GM10248 (cell line): ENCODE data around the gene STAM2.

Experiments used
- CTCF ChIA-PET: fragments of 300-600 bp; sonication (Branson Sonifier 250); formaldehyde crosslinking; extraction: SDS; loops from one replicate; lab custom pipeline; 2021; ENCODE audit warnings: antibody characterized with exemption; lab: Yijun Ruan, JAX
- POLR2A ChIA-PET: fragments of 350-650 bp; sonication (Branson Sonifier 250); formaldehyde crosslinking; extraction: SDS; loops from one replicate; lab custom pipeline; 2020; ENCODE audit warnings: antibody characterized with exemption; lab: Yijun Ruan, JAX
- DNase-seq: peaks from one replicate; pipeline ENCODE4 v3.0.0; 2012; ENCODE audit errors: extremely low spot score
- TF ChIP-seq, protein P1 (sequence below): IDR thresholded peaks from 2 replicates; pipeline ENCODE4 v1.5.1; 2012; ENCODE audit warnings: mild to moderate bottlenecking, low read depth; ENCODE audit errors: extremely low read depth, missing control alignments, control extremely low read depth

The STAM2 gene

DNA sequence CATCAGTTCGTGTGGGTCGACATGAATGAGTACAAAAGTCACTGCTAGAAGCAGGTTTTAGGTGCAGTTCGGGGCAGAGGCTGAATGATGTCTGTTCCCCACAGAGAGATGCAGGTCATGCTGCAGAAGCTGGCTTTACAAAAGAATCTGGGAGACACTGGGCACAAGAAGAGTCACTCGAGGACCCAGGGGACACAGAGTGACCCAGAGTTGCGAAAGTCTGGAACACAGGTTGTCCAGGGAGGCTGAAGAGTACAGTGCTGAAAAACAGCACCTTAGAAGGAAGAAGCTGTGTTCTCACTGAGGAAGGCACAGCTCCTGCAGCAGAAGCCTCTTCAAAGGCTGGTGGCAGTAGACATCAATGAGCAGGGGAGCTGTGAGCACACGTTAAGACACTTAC lies 91.5 kb downstream of the STAM2 start:
- CTCF ChIA-PET, result interaction anchor here (0.9 to 1.5 kb wide), 4 partner anchors 16 to 58 kb away, joined by 3 to 5 read pairs (median 4); no protein-coding TSS in a partner anchor

DNA sequence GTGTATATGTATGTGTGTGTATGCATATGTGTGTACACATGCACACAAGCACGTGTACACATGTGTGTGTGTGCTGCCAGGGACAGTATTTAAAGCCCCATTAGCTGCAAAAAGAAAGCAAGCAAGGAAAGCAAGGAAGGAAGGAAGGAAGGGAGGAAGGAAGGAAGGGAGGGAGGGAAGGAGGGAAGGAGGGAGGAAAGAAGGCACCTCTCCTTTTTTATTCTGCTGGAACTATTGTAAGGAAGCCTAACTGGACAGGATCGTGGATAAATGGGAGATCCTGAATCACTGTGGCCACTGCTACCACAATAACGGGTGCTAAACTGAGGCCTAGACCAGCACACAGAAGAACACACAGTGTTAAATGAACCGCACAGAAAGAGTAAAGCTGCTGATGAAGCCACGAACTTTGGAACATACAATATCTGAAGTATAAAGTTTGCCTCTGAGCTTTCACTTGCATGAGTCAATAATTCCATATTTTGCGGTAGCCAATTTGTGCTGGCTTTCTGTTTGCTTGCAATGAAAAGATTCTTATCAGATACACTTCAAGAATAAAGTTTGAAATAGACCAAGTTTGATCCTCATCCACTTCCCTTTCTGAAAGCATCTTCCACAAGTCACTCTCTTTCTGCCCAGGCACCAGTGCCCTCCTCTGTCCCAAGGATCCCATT lies 92.2 kb downstream of the STAM2 start:
- CTCF ChIA-PET, result interaction anchor here (0.9 to 1.5 kb wide), 4 partner anchors 17 to 57 kb away, joined by 3 to 4 read pairs (median 3); no protein-coding TSS in a partner anchor
- DNase-seq, result no peak
- POLR2A ChIA-PET, result no interaction called here
- TF ChIP-seq, protein P1, sequence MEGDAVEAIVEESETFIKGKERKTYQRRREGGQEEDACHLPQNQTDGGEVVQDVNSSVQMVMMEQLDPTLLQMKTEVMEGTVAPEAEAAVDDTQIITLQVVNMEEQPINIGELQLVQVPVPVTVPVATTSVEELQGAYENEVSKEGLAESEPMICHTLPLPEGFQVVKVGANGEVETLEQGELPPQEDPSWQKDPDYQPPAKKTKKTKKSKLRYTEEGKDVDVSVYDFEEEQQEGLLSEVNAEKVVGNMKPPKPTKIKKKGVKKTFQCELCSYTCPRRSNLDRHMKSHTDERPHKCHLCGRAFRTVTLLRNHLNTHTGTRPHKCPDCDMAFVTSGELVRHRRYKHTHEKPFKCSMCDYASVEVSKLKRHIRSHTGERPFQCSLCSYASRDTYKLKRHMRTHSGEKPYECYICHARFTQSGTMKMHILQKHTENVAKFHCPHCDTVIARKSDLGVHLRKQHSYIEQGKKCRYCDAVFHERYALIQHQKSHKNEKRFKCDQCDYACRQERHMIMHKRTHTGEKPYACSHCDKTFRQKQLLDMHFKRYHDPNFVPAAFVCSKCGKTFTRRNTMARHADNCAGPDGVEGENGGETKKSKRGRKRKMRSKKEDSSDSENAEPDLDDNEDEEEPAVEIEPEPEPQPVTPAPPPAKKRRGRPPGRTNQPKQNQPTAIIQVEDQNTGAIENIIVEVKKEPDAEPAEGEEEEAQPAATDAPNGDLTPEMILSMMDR, result no peak

More for the DNA sequence above, 91.5 kb downstream of the STAM2 start:
- TF ChIP-seq, protein P1, result no peak
- POLR2A ChIA-PET, result no interaction called here
- DNase-seq, result no peak

DNA sequence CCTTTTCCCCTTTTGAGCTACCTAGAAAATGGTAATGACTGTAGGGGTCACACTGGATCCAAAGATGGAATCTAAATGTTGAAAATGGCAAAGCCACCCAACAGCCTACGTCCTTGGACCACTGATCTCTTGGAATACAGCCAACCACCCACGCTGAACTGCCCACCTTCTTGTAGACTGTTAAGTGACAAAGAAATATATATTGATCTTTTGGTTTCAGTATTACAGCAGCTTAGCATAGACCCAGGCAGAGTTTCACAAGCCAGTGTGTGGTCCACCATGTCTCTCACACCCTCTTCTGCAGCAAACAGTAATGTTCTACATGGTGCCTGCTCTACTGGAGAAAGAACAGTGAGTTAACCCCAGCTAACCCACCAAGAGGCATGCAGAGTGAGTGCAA lies 96.9 kb downstream of the STAM2 start:
- TF ChIP-seq, protein P1, result no peak
- CTCF ChIA-PET, result interaction anchor here (0.8 to 1.7 kb wide), 6 partner anchors 8 to 549 kb away, joined by 3 to 7 read pairs (median 4); no protein-coding TSS in a partner anchor
- DNase-seq, result no peak
- POLR2A ChIA-PET, result no interaction called here

DNA sequence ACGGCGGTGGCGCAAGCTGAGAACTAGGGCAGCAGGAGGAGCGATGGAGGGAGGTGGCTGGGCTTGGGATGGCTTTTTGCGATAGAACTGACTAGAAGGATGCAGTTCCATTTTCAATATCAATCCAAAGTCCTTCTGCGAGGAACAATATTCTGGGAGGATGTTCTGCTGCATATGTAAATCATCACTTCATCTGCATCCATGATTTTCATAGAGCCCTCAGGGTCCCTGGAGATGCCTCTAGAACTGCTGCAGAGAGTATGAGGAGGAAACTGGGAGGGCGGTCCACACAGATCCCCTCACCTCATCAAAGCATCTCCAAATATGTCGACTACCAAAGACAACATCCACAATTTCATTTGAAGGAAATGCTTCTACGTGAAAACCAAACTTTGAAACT lies 97.5 kb downstream of the STAM2 start:
- DNase-seq, result no peak
- ChIA-PET CTCF (interaction anchor here (0.8 to 1.7 kb wide), 6 partner anchors 9 to 550 kb away, joined by 3 to 7 read pairs (median 4); no protein-coding TSS in a partner anchor), POLR2A (no interaction called here)
- TF ChIP-seq, protein P1, result no peak

DNA sequence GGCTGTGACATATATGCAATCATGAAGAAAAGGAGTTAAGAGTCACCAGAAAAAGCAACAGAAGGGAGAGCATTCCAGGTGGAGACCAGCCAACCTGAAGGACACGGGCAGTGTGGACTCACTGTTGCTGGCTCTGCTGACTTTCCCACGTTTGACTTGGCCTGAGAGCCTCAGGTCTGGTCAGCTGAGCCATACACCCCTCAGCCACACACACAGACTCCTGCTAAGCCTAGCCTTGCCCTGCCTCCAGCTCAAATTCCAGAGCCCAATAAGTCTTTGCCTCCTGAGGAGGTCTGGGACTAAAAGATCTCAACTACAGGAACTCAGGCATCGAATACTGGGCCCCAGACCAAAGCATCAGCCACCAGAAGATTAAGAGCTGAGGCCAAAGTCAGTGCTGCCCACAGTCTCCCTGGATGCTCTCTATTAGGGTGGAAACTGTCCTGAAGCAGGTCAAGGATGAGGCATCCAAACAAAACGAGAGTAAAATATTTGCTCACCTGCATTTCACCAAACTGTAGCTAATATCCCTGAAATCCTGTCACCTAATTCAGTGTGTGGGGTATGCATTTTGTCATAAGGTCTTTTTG lies 100.0 kb downstream of the STAM2 start:
- POLR2A ChIA-PET, result interaction anchor here (0.5 to 0.6 kb wide), 3 partner anchors 35 to 102 kb away, joined by 3 to 4 read pairs (median 4); no protein-coding TSS in a partner anchor
- CTCF ChIA-PET, result interaction anchor here (0.9 to 2.5 kb wide), 10 partner anchors 12 to 100 kb away, joined by 3 to 12 read pairs (median 4); partner anchors contain the start of gene STAM2
- DNase-seq, result no peak
- TF ChIP-seq, protein P1, result no peak

DNA sequence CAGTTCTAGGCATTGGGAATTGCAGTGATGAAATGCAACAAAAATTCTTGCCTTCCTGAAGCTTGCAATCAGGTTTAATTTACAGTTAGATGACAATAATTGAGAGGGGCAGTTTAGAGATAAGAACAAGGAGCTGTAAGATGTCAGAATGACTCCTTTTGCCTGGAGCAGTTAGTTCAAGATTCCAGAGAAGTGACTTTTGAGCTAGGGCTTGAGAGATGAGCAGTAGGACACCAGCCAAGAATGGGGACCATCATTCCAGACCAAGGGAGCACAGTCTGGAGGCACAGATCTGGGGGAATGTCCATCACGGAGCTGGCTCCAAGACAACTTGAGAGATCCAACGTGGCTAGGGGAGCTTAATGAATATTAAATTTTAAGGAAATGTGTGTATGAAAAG lies 103.6 kb downstream of the STAM2 start:
- ChIA-PET POLR2A (no interaction called here), CTCF (interaction anchor here (1.0 to 1.9 kb wide), 4 partner anchors 9 to 103 kb away, joined by 3 to 6 read pairs (median 4); no protein-coding TSS in a partner anchor)
- no peak for DNase-seq
- TF ChIP-seq, protein P1, result no peak
